Ectodermal cell (in vitro differentiated cells): Measurements from ENCODE around the gene LOXL4. TPM values are rescaled to one million over a fixed set of nuclear protein-coding genes. Genes with fewer than 3 reads are reported as not detected.

Experiments
- H3K27ac ChIP-seq: 2 replicates; pipeline ENCODE4 v1.7.0; 2013; ENCODE audit warnings: mild to moderate bottlenecking, low read depth, low read length; ENCODE audit not compliant: insufficient read depth, poor library complexity, severe bottlenecking
- H3K27me3 ChIP-seq: 2 replicates; pipeline ENCODE4 v1.7.0; 2013; ENCODE audit warnings: mild to moderate bottlenecking, low read length; ENCODE audit not compliant: insufficient read depth, control insufficient read depth, poor library complexity, severe bottlenecking
- H3K36me3 ChIP-seq: one replicate; pipeline ENCODE4 v1.7.0; 2013; ENCODE audit warnings: low read length; ENCODE audit not compliant: control insufficient read depth, insufficient read depth
- H3K4me1 ChIP-seq: one replicate; pipeline ENCODE4 v1.7.0; 2013; ENCODE audit warnings: low read length; ENCODE audit not compliant: control insufficient read depth, insufficient read depth
- H3K4me3 ChIP-seq: 2 replicates; pipeline ENCODE4 v1.7.0; 2013; ENCODE audit warnings: low read depth, low read length, control low read depth; ENCODE audit not compliant: insufficient read depth
- H3K9me3 ChIP-seq: 2 replicates; pipeline ENCODE4 v1.7.0; 2013; ENCODE audit warnings: mild to moderate bottlenecking, low read length, moderate library complexity; ENCODE audit not compliant: control insufficient read depth
- WGBS, 2 experiments: methylation state at CpG; one replicate each; pipeline ENCODE4 v1.1.7; 2013; ENCODE audit warnings: missing lambda C conversion rate in 2 of 2; 5-methylcytosine and 5-hydroxymethylcytosine counted together
- polyA plus RNA-seq, 4 experiments: library from polyadenylated mRNA; stranded (reverse); fragments of 50-300 nt; gene quantifications; one replicate each; pipeline ENCODE4 v1.2.3, GENCODE V29; 2013

Gene LOXL4
- 1.1 TPM for polyA plus RNA-seq (2013, experiment 1 of 4)
- polyA plus RNA-seq (2013, experiment 2 of 4) = 1.2 TPM
- 1.1 TPM for polyA plus RNA-seq (2013, experiment 3 of 4)
- 1.1 TPM for polyA plus RNA-seq (2013, experiment 4 of 4)

DNA sequence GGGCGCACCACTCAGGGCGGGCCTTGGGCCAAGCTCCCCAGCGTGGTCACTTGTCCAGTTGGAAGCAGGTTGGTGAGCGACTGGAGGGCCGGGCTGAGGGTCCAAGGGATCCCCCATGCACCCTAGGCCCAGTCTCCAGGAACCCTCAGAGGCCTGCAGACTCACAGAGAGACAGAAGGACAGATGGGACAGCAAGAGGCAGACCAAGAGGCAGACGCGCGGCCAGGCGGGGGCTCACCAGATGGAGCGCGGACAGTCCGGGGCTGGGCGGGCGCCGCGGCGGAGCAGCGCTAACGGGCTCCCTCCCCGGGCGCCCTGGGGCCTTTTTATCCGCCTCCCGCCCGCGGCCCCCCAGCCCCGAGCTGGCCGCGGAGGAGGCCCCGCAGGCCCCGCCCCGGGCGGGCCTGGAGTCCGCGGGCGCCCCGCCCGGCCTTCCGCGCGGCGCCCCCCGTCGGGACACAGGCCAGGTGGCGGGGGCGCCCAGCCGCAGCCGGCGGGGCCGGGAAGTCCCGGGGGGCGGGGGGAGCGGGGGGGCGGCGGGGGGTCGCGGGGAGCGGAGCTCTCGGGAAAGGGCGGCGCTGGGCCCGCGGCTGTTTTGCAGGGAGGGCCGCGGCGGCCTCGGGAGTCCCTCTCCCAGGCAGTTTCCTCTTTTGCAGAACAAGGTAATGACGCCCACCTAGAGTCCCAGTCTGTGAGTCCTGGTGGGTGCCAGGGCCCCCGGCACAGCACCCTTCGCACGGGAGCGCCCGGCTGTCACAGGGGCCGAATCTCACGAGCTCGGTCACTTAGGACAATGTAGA, at the start of gene LOXL4:
Gene LOXL4 (minus strand): TSS at position 301 of the 800 bp plus-strand sequence. CDS start 5,175 bp downstream, outside the sequence.
- Histone ChIP-seq H3K4me3 (peak within 1 kb of the TSS; percentile 43), H3K27me3 (peaks cover 10% of the 10 kb centered on the region), H3K36me3 (no peaks in the 10 kb centered on the region), H3K27ac (no peak within 1 kb of the TSS), H3K4me1 (peaks cover 31% of the 10 kb centered on the region), H3K9me3 (no peaks in the 10 kb centered on the region)
- 6 to 7% methylated on average over 66 to 73 of the region's 75 CpGs for WGBS, 2 experiments

DNA sequence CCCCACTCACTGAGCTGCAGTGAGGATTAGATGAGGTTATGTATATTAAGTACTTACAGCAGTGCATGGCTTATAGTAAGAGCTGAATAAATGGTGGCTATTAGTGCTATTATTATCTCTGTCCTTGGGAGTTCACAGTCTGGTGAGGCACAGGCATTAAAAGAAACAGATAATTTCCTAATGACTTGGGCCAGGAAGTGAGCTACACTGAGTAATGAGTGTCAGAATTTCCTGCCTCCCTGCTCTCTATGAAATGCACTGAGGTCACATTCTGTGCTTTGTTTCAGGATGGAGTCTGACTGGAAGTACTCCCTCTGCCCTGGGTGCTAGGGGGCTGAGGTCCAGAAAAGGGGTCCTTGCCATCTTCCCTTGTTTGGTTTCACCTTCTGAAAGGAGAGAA, 48.7 kb upstream of the LOXL4 start:
- H3K36me3 ChIP-seq = no peaks in the 10 kb centered on the region
- H3K4me3 ChIP-seq = no peak overlapping the region
- H3K27ac ChIP-seq = no peak overlapping the region
- no peaks in the 10 kb centered on the region for H3K27me3 ChIP-seq
- H3K9me3 ChIP-seq = no peaks in the 10 kb centered on the region
- H3K4me1 ChIP-seq = no peaks in the 10 kb centered on the region

DNA sequence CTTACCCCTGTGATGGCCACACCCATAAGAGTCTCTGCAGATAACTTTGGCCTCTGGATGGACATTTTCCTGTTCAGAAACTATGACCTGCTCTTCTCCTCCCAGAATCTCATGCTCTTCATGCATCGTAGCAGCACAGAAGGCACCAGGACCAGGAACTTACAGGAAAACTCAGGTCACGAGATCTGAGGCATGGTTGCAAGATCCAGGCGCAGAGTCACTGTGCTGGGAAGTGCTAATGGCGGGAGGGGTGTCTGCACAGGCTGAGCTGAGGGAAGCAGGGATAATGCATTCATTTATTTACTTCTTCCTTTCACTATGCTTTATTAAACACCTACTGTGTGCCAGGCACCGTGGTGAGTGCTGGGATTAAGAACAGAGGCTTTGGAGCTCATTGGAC, 48.2 kb upstream of the LOXL4 start:
- Histone ChIP-seq H3K4me1 (no peaks in the 10 kb centered on the region), H3K4me3 (no peak overlapping the region), H3K9me3 (no peaks in the 10 kb centered on the region), H3K27me3 (no peaks in the 10 kb centered on the region), H3K36me3 (no peaks in the 10 kb centered on the region), H3K27ac (no peak overlapping the region)
- 92 to 94% methylated on average over 5 of the region's 5 CpGs for WGBS, 2 experiments

DNA sequence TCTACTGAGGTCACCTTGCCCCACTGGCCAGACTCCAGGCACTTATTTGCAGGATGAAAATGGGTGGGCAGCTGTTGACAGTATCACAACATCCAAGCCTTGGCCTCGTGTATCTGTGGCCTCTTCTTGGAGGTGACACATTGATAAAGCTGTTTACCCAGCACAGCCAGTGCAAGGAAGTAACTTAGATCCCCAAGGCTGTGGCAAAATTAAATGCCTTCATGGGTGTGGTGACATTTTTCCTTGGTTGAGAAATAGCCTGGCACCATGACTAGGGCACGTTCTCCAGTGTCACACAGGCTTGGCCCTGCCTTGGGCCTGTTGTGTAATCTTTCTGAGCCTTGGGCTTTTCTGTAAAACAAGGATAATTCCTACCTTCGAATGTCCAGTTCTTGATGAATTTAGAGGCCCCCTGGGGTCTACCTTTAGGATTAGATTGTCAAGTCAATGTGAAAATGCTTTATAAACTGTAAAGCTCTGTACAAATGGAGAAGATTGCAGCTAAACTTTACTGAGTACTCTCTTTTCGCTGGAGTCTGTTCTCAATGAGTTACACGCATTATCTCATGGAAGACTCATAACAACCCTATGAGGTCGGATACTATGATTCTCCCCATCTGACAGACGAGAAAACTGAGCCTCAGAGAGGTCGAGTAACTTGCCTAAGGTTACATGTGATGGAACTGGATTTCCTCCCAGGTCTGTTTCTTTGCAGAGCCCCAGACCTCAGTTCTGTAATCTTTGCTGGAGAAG, 46.7 kb upstream of the LOXL4 start:
- no peaks in the 10 kb centered on the region for H3K27me3 ChIP-seq
- no peak overlapping the region for H3K4me3 ChIP-seq
- no peaks in the 10 kb centered on the region for H3K9me3 ChIP-seq
- H3K36me3 ChIP-seq = no peaks in the 10 kb centered on the region
- H3K27ac ChIP-seq = no peak overlapping the region
- 92 to 94% methylated on average over 8 of the region's 8 CpGs for WGBS, 2 experiments
- H3K4me1 ChIP-seq = no peaks in the 10 kb centered on the region

DNA sequence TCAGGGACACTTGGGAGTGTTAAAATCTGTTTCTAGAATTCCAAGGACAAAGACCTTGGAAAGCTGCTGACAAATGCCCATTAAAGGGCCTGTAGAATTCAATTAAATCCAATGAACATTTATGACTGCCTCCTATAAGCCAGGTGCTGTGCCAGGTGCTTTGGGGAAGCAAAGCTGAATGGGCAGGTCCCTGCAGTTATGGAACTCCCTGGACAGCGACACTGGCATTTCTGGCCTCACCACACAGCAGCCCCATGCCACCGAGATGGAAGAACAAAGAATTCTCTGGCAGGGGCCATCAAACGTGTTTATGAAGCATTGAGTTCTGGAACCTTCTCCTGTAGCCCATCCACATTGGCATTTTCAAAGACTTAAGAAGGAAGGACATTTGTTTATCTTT, 45.6 kb upstream of the LOXL4 start:
- Histone ChIP-seq H3K27ac (no peak overlapping the region), H3K9me3 (no peaks in the 10 kb centered on the region), H3K36me3 (no peaks in the 10 kb centered on the region), H3K4me1 (no peaks in the 10 kb centered on the region), H3K27me3 (peaks cover 3% of the 10 kb centered on the region), H3K4me3 (no peak overlapping the region)
- 86 to 94% methylated on average over 3 of the region's 3 CpGs for WGBS, 2 experiments

DNA sequence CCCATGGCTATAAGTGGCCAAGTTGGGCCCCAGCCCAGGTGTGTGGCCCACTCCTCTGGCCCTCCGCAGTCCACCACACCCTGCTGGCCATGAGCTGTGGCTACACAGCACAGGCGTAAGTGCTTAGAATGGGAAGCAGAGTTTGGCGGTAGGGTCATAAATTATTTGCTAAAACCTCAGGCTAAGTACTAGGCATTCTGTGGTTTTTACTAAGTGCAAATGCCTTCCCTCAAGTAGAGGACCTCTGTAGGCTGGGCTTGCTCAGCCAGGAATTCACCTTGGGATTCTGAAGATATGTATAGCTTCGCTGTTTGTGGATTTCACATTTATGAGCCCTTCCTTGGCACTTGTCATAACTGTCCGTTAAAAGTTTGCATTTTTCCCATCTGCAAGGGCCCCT, 44.8 kb upstream of the LOXL4 start:
- WGBS, 2 experiments = 97% methylated on average over 5 of the region's 5 CpGs
- Histone ChIP-seq H3K27ac (no peak overlapping the region), H3K36me3 (no peaks in the 10 kb centered on the region), H3K9me3 (no peaks in the 10 kb centered on the region), H3K4me3 (no peak overlapping the region), H3K27me3 (peaks cover 3% of the 10 kb centered on the region), H3K4me1 (no peaks in the 10 kb centered on the region)

DNA sequence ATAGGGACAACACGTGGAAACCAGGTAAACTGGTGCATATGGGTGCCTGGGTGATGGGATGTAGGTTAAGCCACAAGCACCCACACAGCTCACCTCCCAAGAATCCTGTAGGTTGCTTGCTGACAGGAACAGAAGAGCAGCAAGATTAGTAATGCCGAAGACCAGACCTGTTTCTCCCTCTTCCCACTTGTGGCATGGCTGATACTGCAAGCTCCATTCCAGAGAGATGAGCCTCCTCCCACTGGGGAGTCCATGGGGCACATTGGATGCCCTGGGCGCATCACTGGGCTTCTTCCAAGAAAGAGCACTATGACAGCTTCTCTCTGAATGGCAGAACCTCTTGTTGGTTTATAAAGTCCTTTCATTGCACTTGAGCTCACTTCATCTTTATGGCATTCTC, 44.4 kb upstream of the LOXL4 start:
- Histone ChIP-seq H3K4me3 (no peak overlapping the region), H3K9me3 (no peaks in the 10 kb centered on the region), H3K27ac (no peak overlapping the region), H3K36me3 (no peaks in the 10 kb centered on the region), H3K4me1 (no peaks in the 10 kb centered on the region), H3K27me3 (peaks cover 3% of the 10 kb centered on the region)
- 71 to 79% methylated on average over 3 of the region's 3 CpGs for WGBS, 2 experiments

DNA sequence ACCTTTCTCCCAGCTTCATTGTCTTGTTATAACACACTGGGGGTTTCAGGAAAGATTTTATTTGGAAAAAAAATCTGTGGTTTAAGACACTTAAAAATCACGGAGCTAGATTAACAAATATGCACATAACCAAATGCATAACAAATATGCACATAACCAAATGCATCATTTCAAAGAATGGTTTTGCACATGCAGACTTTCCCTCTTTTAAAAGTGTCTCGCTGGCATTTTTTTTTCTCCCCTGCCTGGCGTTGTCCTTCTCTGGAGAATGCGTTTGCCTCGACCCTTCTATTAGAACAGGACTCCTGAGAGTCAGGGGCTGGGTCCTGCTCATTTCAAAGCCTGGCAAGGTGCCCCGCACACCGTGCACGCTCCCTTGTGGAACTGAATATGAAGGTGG, 42.7 kb upstream of the LOXL4 start:
- Histone ChIP-seq H3K9me3 (no peaks in the 10 kb centered on the region), H3K4me1 (no peaks in the 10 kb centered on the region), H3K36me3 (no peaks in the 10 kb centered on the region), H3K27ac (no peak overlapping the region), H3K4me3 (no peak overlapping the region), H3K27me3 (peaks cover 3% of the 10 kb centered on the region)
- WGBS, 2 experiments = 93 to 94% methylated on average over 8 of the region's 8 CpGs

DNA sequence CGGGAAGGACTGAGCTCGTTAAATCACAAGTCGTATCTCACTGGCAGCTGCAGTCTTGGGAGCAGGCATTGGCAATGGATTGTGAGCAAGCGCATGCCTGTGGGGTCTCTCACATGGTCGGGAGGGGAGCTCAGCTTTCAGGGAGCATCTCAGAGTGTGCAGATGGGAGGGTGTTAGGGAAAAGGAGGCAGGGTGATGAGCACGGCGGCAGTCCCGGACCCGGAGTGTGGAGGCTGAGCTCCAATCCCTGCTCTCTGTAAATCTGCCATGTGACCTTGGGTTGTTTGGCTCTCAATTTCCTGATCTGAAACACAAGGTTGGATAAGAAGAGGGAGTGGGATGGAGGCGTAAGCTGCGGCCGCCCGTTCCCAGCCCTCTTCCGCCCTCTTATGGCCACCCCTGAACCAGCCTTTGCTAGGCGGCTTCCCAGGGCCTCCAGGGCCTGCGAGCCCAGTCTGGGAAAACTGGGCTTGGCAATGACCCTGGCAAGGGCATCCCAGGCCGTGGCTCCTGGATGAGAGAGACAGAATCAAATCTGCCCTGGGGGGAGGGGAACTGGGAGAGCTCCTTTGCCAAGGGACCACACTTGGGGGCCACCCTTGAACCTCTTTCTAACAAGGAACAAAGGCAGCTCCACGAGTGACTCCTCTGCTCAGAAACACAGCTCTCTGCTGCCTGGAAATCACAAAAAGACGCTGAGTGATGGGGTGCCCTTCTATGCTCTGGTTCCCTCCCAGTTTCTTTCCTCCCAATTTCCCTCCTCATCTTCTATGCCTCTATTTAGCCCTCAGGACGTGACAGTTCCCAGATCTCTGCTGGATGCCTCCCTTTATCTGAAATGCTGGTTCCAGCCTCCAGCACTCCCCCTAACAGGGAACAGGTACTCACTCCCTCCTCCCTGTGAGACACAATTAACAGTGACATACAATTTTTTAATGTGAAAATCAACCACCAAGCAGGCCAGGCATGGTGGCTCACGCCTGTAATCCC, 41.7 kb upstream of the LOXL4 start:
- no peaks in the 10 kb centered on the region for H3K9me3 ChIP-seq
- no peak overlapping the region for H3K4me3 ChIP-seq
- H3K27ac ChIP-seq = no peak overlapping the region
- H3K4me1 ChIP-seq = no peaks in the 10 kb centered on the region
- no peaks in the 10 kb centered on the region for H3K36me3 ChIP-seq
- 26 to 27% methylated on average over 21 of the region's 21 CpGs for WGBS, 2 experiments
- peaks cover 3% of the 10 kb centered on the region for H3K27me3 ChIP-seq
